Adrenal gland (tissue), 12 donors: ENCODE results near the gene CACNA1E. TPM values are rescaled to one million over a fixed set of nuclear protein-coding genes. Genes with fewer than 3 reads are reported as not detected.
A peak's percentile ranks its signal among the peaks of the same experiment; 100 is the strongest.

Experiments used
- DNase-seq, 7 donors: peaks; one replicate each; pipeline ENCODE4 v3.0.0-alpha.2; 2019 to 2020
- H3K27ac ChIP-seq, 5 donors: fragments of 200-600 bp; sonication (generic) in 4 of 5; 1 replicate in 3 of 5; 2 replicates in 2 of 5; pipeline versions ENCODE4 v1.5.1 to v1.8.0; 2016 to 2020; ENCODE audit warnings: mild to moderate bottlenecking in 1 of 5
- H3K27me3 ChIP-seq: fragments of 200-600 bp; 2 replicates; pipeline ENCODE4 v1.8.0; 2021
- H3K36me3 ChIP-seq, 2 donors: fragments of 200-600 bp; replicated peaks in 1 of 2; 1 replicate in 1 of 2; 2 replicates in 1 of 2; pipeline versions ENCODE4 v1.5.1 to v1.8.0; 2018 to 2022
- H3K4me1 ChIP-seq, 2 donors: fragments of 200-600 bp; replicated peaks in 1 of 2; 1 replicate in 1 of 2; 2 replicates in 1 of 2; pipeline versions ENCODE4 v1.5.1 to v1.8.0; 2018 to 2021
- H3K4me3 ChIP-seq, 4 donors: fragments of 200-600 bp; sonication (generic) in 3 of 4; one replicate each; pipeline ENCODE4 v1.5.1; 2016 to 2018
- H3K9me3 ChIP-seq, 3 donors: fragments of 200-600 bp; sonication (generic) in 1 of 3; replicated peaks in 1 of 3; 1 replicate in 2 of 3; 2 replicates in 1 of 3; pipeline versions ENCODE4 v1.5.1 to v1.8.0; 2016 to 2021
- CTCF ChIP-seq, 6 experiments: fragments of 450-650 bp in 4 of 6; fragments of 200-600 bp in 2 of 6; sonication (generic) in 1 of 6; IDR thresholded peaks; 1 replicate in 5 of 6; 2 replicates in 1 of 6; pipeline versions ENCODE4 v1.5.1 to v1.8.0; 2016 to 2021; ENCODE audit warnings: antibody characterized with exemption in 6 of 6, mild to moderate bottlenecking in 2 of 6, moderate library complexity in 1 of 6
- POLR2A ChIP-seq, 2 donors: fragments of 450-650 bp; IDR thresholded peaks; one replicate each; pipeline ENCODE4 v1.6.1; 2017; ENCODE audit warnings: antibody characterized with exemption in 2 of 2, mild to moderate bottlenecking in 2 of 2, moderate library complexity in 1 of 2
- WGBS, 4 donors: extraction: QIAGEN DNeasy Blood & Tissue Kit in 2 of 4; methylation state at CpG; one replicate each; pipeline versions ENCODE4 v1.1.5 to v1.1.7; 2013 to 2017; 5-methylcytosine and 5-hydroxymethylcytosine counted together
- intact Hi-C, 2 donors: fragments of 100-400 bp; cut with DNase I; formaldehyde crosslinking; loops; one replicate each; pipeline versions ENCODE4 v1.14.1 to v1.15.0; 2022 to 2023
- polyA plus RNA-seq, 3 donors: library from polyadenylated mRNA; stranded (reverse); fragments of 200-250 nt in 2 of 3; fragments of 350-450 nt in 1 of 3; fragmentation: Illumina TruSeq in 1 of 3; extraction: RNeasy Lipid Tissue Mini Kit (QIAGEN cat#74804) in 1 of 3; gene quantifications; one replicate each; pipeline ENCODE4 v1.2.3, GENCODE V29; 2013 to 2014
- total RNA-seq, 9 donors: library from RNA; depleted of rRNA in 4 of 9; stranded (reverse); fragments of >200 nt in 4 of 9; fragments of 120-200 nt in 1 of 9; fragmentation: NEBNext Ultra II Directional in 1 of 9; extraction: Animal tissue kit (Norgen Biotek cat#: 25700) in 1 of 9; gene quantifications; one replicate each; pipeline versions ENCODE4 v1.1.0 to v1.2.4, GENCODE V29; 2013 to 2023
- donor health status: healthy with polysubstance abuse.
- donor health status: Bipolar disorder and iron deficiency.
- donor health status: DM: yes; HTN: yes; CAD: no.
- donor health status: DM: no; HTN: no; CAD: no.
- donor health status: DM: no; HTN: no; CAD: no.
- donor health status: DM: yes; HTN: yes; CAD: no.

Gene CACNA1E
- total and polyA plus RNA-seq, 12 donors = 0.08 to 3.2 (median 1.3) TPM; not detected in 3

GRCh38 chr1:181476581-181476980 is 6.7 kb upstream of the CACNA1E start:
- intact Hi-C loops = no loop called here
- 35 to 53% (median 48%) methylated on average over 1 to 8 of the region's 8 CpGs for WGBS, 4 donors
- Histone ChIP-seq H3K36me3 (no peaks in the 10 kb centered on the region), H3K9me3 (no peaks in the 10 kb centered on the region), H3K4me3 (no peak overlapping the region), H3K27me3 (peaks cover 11% of the 10 kb centered on the region), H3K27ac (no peak overlapping the region), H3K4me1 (no peaks in the 10 kb centered on the region)
- TF ChIP-seq POLR2A (IDR thresholded peaks at IDR 0.05) (no peak), CTCF (IDR thresholded peaks at IDR 0.05) (no peak)
- DNase-seq = no peak

- TF ChIP-seq CTCF (IDR thresholded peaks at IDR 0.05) (no peak), POLR2A (IDR thresholded peaks at IDR 0.05) (no peak)
- no peaks in the 10 kb centered on the region for H3K36me3 ChIP-seq
Observed at GRCh38 chr1:181478306-181478705, 5.0 kb upstream of the CACNA1E start.

GRCh38 chr1:181479137-181479745 is 4.1 kb upstream of the CACNA1E start:
- Histone ChIP-seq H3K27ac (no peak overlapping the region), H3K9me3 (no peaks in the 10 kb centered on the region), H3K4me1 (peaks cover 0 to 4% of the 10 kb centered on the region in 2 donors), H3K4me3 (no peak overlapping the region), H3K36me3 (no peaks in the 10 kb centered on the region), H3K27me3 (peaks cover 36% of the 10 kb centered on the region)
- intact Hi-C loops = no loop called here
- peak; percentile 39 to 71 (median 59) for DNase-seq
- TF ChIP-seq CTCF (IDR thresholded peaks at IDR 0.05) (peak; percentile 60 to 79 (median 74)), POLR2A (IDR thresholded peaks at IDR 0.05) (no peak)
- WGBS, 4 donors = 22 to 31% (median 23%) methylated on average over 2 to 3 of the region's 3 CpGs

More at GRCh38 chr1:181478306-181478705, 5.0 kb upstream of the CACNA1E start:
- Histone ChIP-seq H3K9me3 (no peaks in the 10 kb centered on the region), H3K27me3 (peaks cover 28% of the 10 kb centered on the region), H3K27ac (no peak overlapping the region), H3K4me1 (peaks cover 0 to 4% of the 10 kb centered on the region in 2 donors), H3K4me3 (no peak overlapping the region)
- WGBS, 4 donors = 62 to 74% (median 67%) methylated on average over 2 of the region's 2 CpGs
- no peak for DNase-seq
- intact Hi-C loops = no loop called here

- WGBS, 4 donors = 6 to 14% (median 13%) methylated on average over 14 to 36 of the region's 36 CpGs; no CpG with 5 or more reads in 1 of the 4 donors
- H3K27ac ChIP-seq = no peak overlapping the region
- no peak for DNase-seq
- H3K4me3 ChIP-seq = no peak overlapping the region
- peaks cover 0 to 4% of the 10 kb centered on the region in 2 donors for H3K4me1 ChIP-seq
- no peaks in the 10 kb centered on the region for H3K36me3 ChIP-seq
- peaks cover 59% of the 10 kb centered on the region for H3K27me3 ChIP-seq
- TF ChIP-seq POLR2A (IDR thresholded peaks at IDR 0.05) (no peak), CTCF (IDR thresholded peaks at IDR 0.05) (no peak)
- intact Hi-C loops = loop anchor here (5.0 to 10.0 kb wide), 3 partner anchors 193 to 913 kb away; partner anchors contain the start of gene GLUL (in 1 of the 2)
- H3K9me3 ChIP-seq = no peaks in the 10 kb centered on the region
Observed at GRCh38 chr1:181482001-181482430, 1.3 kb upstream of the CACNA1E start.
